ENCODE measurements around the gene SPIN2A. TPM values are rescaled to one million over a fixed set of nuclear protein-coding genes. Genes with fewer than 3 reads are reported as not detected.
"Not testable (repeated sequence)": the region's sequence is repeated elsewhere in the genome, so short reads cannot be mapped to it uniquely, and the experiment has no call there.

The SPIN2A gene
- total and polyA plus RNA-seq, 8 donors: 0.19 to 2.9 (median 0.94) TPM; not detected in 2

DNA sequence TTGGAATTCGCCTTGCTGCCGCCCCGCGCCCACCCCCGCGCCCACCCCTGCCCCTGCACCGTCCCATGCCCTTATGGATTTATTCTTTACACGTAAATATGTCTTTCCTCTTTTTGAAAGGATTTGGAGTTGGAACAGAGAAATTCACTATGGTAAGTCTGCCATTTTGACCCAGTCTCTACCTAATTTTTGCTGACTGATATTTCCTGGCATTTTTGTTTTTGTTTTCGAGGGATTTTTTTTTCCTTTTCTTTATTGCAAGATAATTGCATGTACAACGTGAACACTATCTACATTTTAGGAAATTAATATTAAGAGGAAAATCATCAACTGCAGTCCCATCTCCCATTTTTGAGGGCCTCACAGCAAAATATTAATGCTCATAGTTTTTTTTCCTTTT is 15.4 kb downstream of the SPIN2A start:
- no peak for DNase-seq
- H3K27me3 ChIP-seq: no peaks in the 10 kb centered on the region
- TF ChIP-seq EP300 (IDR thresholded peaks at IDR 0.05) (no peak), POLR2A (IDR thresholded peaks at IDR 0.05) (no peak), CTCF (IDR thresholded peaks at IDR 0.05) (no peak), POLR2AphosphoS5 (IDR thresholded peaks at IDR 0.05) (no peak)
- peak overlapping the region; percentile 53 to 64 (median 56) for H3K4me3 ChIP-seq
- no peaks in the 10 kb centered on the region for H3K9me3 ChIP-seq
- WGBS, 5 donors: 1 to 48% (median 4%) methylated on average over 10 of the region's 10 CpGs
- intact Hi-C loops (cut with DNase I; ENCODE audit: low total_unique reads): no loop called here
- H3K36me3 ChIP-seq: no peaks in the 10 kb centered on the region
- peak overlapping the region in 4 of 5 donors; percentile 71 to 87 (median 78) for H3K27ac ChIP-seq
- H3K4me1 ChIP-seq: no peaks in the 10 kb centered on the region

GRCh38 chrX:57121162-57121755 is 15.9 kb downstream of the SPIN2A start, which contains the start of gene SPIN2B:
Gene SPIN2B, minus strand, starts transcription at chrX:57121548.
- H3K27ac ChIP-seq: peak within 1 kb of the TSS; percentile 71 to 87 (median 72)
- no peaks in the 10 kb centered on the region for H3K9me3 ChIP-seq
- intact Hi-C loops (cut with DNase I; ENCODE audit: low total_unique reads): no loop called here
- DNase-seq: peak; percentile 74 to 93
- H3K27me3 ChIP-seq: no peaks in the 10 kb centered on the region
- no peaks in the 10 kb centered on the region for H3K4me1 ChIP-seq
- no peak for TF ChIP-seq POLR2A (IDR thresholded peaks at IDR 0.05)
- TF ChIP-seq POLR2AphosphoS5 (IDR thresholded peaks at IDR 0.05): peak in 2 of 3 donors; percentile 60 to 83
- no peak for TF ChIP-seq EP300 (IDR thresholded peaks at IDR 0.05)
- peak in 1 of 7 experiments; percentile 5 for TF ChIP-seq CTCF (IDR thresholded peaks at IDR 0.05)
- 0 to 38% (median 0%) methylated on average over 7 to 43 of the region's 43 CpGs for WGBS, 5 donors
- peak within 1 kb of the TSS; percentile 53 to 64 (median 56) for H3K4me3 ChIP-seq
- H3K36me3 ChIP-seq: no peaks in the 10 kb centered on the region

DNA sequence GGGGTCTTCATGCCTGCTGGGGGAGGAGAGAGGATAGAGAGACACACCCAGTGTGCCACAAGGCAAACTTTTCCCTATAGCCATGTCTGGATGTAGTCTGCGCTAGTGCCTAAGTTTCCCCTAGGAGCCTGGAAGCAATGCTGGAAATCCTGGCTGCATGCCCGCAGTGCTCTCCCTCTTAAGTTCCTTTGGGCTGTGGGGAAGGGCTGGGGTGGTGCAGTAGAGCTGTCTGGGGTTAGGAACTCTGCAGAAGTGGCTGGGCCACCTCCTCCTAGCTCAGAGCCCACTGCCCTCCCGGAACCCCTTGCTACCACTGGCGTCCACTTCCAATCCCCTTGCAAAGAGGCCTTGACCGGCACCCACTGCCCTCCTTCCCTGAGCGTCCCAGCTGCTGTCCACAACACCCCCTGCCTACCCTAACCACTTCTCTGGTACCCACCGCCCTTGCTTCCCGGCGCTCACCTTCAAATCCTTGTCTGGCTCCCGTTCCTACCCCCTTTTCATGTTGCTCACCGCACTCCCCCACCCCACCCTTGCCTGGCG is 16.5 kb downstream of the SPIN2A start:
- DNase-seq; H3K36me3 ChIP-seq; intact Hi-C loops (cut with DNase I; ENCODE audit: low total_unique reads); H3K4me1 ChIP-seq; H3K27me3 ChIP-seq; H3K9me3 ChIP-seq: not testable (repeated sequence)
- H3K4me3 ChIP-seq: peak overlapping the region; percentile 53 to 64 (median 56)
- H3K27ac ChIP-seq: peak overlapping the region; percentile 71 to 87 (median 72)
- WGBS, 5 donors: 1 to 52% (median 4%) methylated on average over 3 to 10 of the region's 12 CpGs

GRCh38 chrX:57119416-57119815 is 17.8 kb downstream of the SPIN2A start:
- no peak overlapping the region for H3K4me3 ChIP-seq
- H3K27me3 ChIP-seq: no peaks in the 10 kb centered on the region
- no peak overlapping the region for H3K27ac ChIP-seq
- TF ChIP-seq POLR2AphosphoS5 (IDR thresholded peaks at IDR 0.05) (no peak), CTCF (IDR thresholded peaks at IDR 0.05) (no peak), EP300 (IDR thresholded peaks at IDR 0.05) (no peak), POLR2A (IDR thresholded peaks at IDR 0.05) (no peak)
- no peaks in the 10 kb centered on the region for H3K4me1 ChIP-seq
- DNase-seq: no peak
- 78 to 91% (median 80%) methylated on average over 1 of the region's 1 CpG for WGBS, 5 donors
- intact Hi-C loops (cut with DNase I; ENCODE audit: low total_unique reads): no loop called here
- no peaks in the 10 kb centered on the region for H3K9me3 ChIP-seq
- no peaks in the 10 kb centered on the region for H3K36me3 ChIP-seq

DNA sequence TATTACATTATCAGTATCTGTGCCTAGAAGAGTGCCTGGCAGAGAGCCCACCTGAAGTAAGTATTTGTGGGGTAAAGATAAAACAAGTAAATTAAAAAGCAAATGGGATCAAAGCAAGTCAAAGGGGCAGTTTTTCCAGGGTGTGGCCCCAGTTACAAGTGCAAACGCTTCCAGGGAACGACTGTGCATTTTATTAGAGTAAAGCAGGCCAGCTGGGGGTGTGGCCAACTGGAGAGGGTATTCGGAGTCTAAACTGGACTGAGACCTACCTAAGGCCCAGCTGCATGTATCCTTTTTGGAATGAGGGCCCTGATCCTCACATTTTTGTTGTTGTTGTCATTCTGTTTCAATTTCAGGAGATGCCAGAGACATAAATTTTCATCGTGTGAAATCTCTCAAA is 19.6 kb downstream of the SPIN2A start:
- WGBS, 5 donors: 29 to 61% (median 39%) methylated on average over 4 of the region's 4 CpGs
- H3K9me3 ChIP-seq; H3K27ac ChIP-seq; H3K36me3 ChIP-seq; H3K4me1 ChIP-seq; intact Hi-C loops (cut with DNase I; ENCODE audit: low total_unique reads); H3K4me3 ChIP-seq; DNase-seq; H3K27me3 ChIP-seq: not testable (repeated sequence)
